Ovary (tissue), 9 donors: Measurements from ENCODE around the gene DIPK2B. TPM values are rescaled to one million over a fixed set of nuclear protein-coding genes. Genes with fewer than 3 reads are reported as not detected.

Experiments
- DNase-seq, 5 donors: peaks; one replicate each; pipeline ENCODE4 v3.0.0-alpha.2; 2019 to 2020
- H3K27ac ChIP-seq, 2 donors: fragments of 200-600 bp; one replicate each; pipeline versions ENCODE4 v1.5.1 to v1.8.0; 2019 to 2022
- H3K27me3 ChIP-seq: fragments of 200-600 bp; one replicate; pipeline ENCODE4 v1.8.0; 2022
- H3K36me3 ChIP-seq: fragments of 200-600 bp; sonication (generic); one replicate; pipeline ENCODE4 v1.5.1; 2019
- H3K4me1 ChIP-seq: one replicate; pipeline ENCODE4 v1.8.1; 2013; ENCODE audit warnings: mild to moderate bottlenecking, moderate library complexity; ENCODE audit not compliant: insufficient read depth
- H3K4me3 ChIP-seq: fragments of 200-600 bp; sonication (generic); one replicate; pipeline ENCODE4 v1.5.1; 2017
- H3K9me3 ChIP-seq, 2 donors: fragments of 200-600 bp in 1 of 2; sonication (generic) in 1 of 2; one replicate each; pipeline versions ENCODE4 v1.5.1 to v1.8.1; 2013 to 2019; ENCODE audit warnings: mild to moderate bottlenecking in 1 of 2, moderate library complexity in 1 of 2
- EP300 ChIP-seq: sonication (generic); formaldehyde crosslinking; IDR thresholded peaks from one replicate; pipeline ENCODE4 v1.6.1; 2017; ENCODE audit warnings: antibody characterized with exemption
- POLR2A ChIP-seq: fragments of 450-650 bp; IDR thresholded peaks from one replicate; pipeline ENCODE4 v1.6.1; 2017; ENCODE audit warnings: antibody characterized with exemption, mild to moderate bottlenecking, moderate library complexity
- WGBS, 3 donors: extraction: QIAGEN DNeasy Blood & Tissue Kit in 1 of 3; methylation state at CpG; one replicate each; pipeline versions ENCODE4 v1.1.5 to v1.1.7; 2013 to 2017; 5-methylcytosine and 5-hydroxymethylcytosine counted together
- intact Hi-C, 4 donors: fragments of 100-400 bp; cut with DNase I; formaldehyde crosslinking; loops; one replicate each; pipeline versions ENCODE4 v1.11.0 to v1.15.1; 2022 to 2023
- polyA plus RNA-seq, 2 donors: library from polyadenylated mRNA; stranded (reverse); fragments of 200-250 nt in 1 of 2; fragments of 350-450 nt in 1 of 2; fragmentation: Illumina TruSeq in 1 of 2; extraction: RNeasy Lipid Tissue Mini Kit (QIAGEN cat#74804) in 1 of 2; gene quantifications; one replicate each; pipeline ENCODE4 v1.2.3, GENCODE V29; 2013 to 2014
- total RNA-seq, 7 donors: library from RNA; depleted of rRNA in 2 of 7; stranded (reverse); fragments of >200 nt in 2 of 7; fragmentation: NEBNext Ultra II Directional in 3 of 7; extraction: Animal tissue kit (Norgen Biotek cat#: 25700) in 3 of 7; gene quantifications; one replicate each; pipeline versions ENCODE4 v1.1.0 to v1.2.4, GENCODE V29; 2016 to 2023
- TF ChIP-seq, protein P1 (sequence below), 3 donors: fragments of 450-650 bp in 2 of 3; fragments of 200-600 bp in 1 of 3; IDR thresholded peaks; one replicate each; pipeline versions ENCODE4 v1.5.1 to v1.8.0; 2016 to 2022; ENCODE audit warnings: antibody characterized with exemption in 3 of 3, mild to moderate bottlenecking in 1 of 3
- donor health status: DM: no; HTN: no; CAD: no; lungs with moderate emphysema.
- donor health status: DM: no; HTN: no; CAD: no.
- donor health status: Bipolar disorder and iron deficiency.
- donor health status: DM: yes; HTN: yes; CAD: no.
- donor health status: DM: no; HTN: no; CAD: no.
- donor health status: DM: yes; HTN: yes; CAD: no.

The DIPK2B gene
- total and polyA plus RNA-seq, 9 donors = 3.6 to 34.1 (median 8.8) TPM

DNA sequence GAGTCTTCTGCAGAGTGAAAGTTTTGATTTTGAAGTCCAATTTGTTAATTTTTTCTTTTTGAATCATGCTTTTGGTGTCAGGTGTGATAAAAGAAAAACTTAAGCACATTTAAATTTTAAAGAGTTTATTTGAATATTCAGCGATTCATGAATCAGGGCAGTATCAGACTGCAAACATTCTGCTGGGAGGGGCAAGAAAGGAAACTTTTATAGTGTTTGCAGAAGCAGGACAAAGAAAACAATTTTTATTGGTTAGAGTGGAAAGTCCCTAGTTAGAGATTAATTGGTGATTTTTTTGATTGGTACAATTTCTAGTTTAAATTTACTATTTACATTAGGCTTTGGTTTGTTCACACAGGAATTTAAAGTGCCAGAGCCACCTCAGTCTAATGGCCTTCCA lies 1.5 kb upstream of the DIPK2B start:
- Histone ChIP-seq H3K36me3 (no peaks in the 10 kb centered on the region), H3K9me3 (no peaks in the 10 kb centered on the region), H3K27me3 (no peaks in the 10 kb centered on the region), H3K4me1 (no peaks in the 10 kb centered on the region), H3K4me3 (no peak overlapping the region), H3K27ac (no peak overlapping the region)
- intact Hi-C loops = no loop called here
- TF ChIP-seq POLR2A = no peak
- TF ChIP-seq, protein P1, sequence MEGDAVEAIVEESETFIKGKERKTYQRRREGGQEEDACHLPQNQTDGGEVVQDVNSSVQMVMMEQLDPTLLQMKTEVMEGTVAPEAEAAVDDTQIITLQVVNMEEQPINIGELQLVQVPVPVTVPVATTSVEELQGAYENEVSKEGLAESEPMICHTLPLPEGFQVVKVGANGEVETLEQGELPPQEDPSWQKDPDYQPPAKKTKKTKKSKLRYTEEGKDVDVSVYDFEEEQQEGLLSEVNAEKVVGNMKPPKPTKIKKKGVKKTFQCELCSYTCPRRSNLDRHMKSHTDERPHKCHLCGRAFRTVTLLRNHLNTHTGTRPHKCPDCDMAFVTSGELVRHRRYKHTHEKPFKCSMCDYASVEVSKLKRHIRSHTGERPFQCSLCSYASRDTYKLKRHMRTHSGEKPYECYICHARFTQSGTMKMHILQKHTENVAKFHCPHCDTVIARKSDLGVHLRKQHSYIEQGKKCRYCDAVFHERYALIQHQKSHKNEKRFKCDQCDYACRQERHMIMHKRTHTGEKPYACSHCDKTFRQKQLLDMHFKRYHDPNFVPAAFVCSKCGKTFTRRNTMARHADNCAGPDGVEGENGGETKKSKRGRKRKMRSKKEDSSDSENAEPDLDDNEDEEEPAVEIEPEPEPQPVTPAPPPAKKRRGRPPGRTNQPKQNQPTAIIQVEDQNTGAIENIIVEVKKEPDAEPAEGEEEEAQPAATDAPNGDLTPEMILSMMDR (IDR thresholded peaks at IDR 0.05) = no peak
- TF ChIP-seq EP300 = no peak
- WGBS, 3 donors = 59 to 71% (median 69%) methylated on average over 1 of the region's 1 CpG
- DNase-seq = no peak

DNA sequence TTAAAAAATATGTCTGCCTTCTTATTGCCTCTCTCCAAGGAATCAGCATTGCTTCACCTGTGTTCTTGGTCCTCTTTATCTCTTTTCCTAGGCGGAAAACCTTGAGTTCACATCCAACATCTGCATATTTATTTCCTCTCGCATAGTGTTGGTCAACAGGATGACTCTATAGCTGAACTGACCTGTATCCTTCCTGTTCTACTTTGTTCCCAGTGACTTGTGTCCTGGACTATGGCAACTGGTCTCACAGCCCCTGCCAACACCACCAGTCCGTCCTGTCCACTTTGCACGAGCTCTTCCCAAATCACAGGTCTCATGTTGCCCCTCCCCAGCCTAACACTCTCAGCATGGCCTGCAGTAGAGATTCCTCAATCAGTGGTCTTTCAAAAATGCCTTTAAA lies 2.0 kb downstream of the DIPK2B start:
- TF ChIP-seq POLR2A = no peak
- TF ChIP-seq EP300 = no peak
- TF ChIP-seq, protein P1 (IDR thresholded peaks at IDR 0.05) = no peak
- no peaks in the 10 kb centered on the region for H3K27me3 ChIP-seq
- H3K27ac ChIP-seq = no peak overlapping the region
- 72 to 88% (median 73%) methylated on average over 4 of the region's 4 CpGs for WGBS, 3 donors
- no peak overlapping the region for H3K4me3 ChIP-seq
- no peaks in the 10 kb centered on the region for H3K9me3 ChIP-seq
- H3K36me3 ChIP-seq = no peaks in the 10 kb centered on the region
- H3K4me1 ChIP-seq = no peaks in the 10 kb centered on the region
- DNase-seq = no peak
- intact Hi-C loops = loop anchor here in 1 of 4 donors (5.0 kb wide), 1 partner anchor 51 kb away; no protein-coding TSS in a partner anchor

DNA sequence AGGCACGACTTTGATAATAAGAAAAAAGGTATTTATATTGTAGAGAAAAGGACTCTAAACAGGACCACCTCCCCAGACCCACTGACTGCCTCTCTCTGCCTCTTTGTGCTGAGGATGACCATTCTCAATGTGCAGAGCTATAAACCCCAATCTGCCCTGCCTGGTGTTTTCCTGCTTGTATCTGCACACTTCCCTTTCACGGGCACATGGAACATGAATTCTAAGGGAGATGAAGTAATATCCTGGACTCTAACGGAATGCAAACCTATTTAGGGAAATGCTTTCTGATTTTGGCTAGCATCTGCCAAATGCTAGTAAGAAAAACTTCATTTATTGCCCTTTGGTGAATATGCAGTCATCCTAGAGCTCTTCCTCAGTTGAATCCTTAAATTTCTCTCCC lies 2.4 kb downstream of the DIPK2B start:
- H3K4me3 ChIP-seq = no peak overlapping the region
- no peaks in the 10 kb centered on the region for H3K36me3 ChIP-seq
- TF ChIP-seq EP300 (no peak), POLR2A (no peak)
- TF ChIP-seq, protein P1 (IDR thresholded peaks at IDR 0.05) = no peak
- DNase-seq = no peak
- intact Hi-C loops = loop anchor here in 1 of 4 donors (5.0 kb wide), 1 partner anchor 51 kb away; no protein-coding TSS in a partner anchor
- no peaks in the 10 kb centered on the region for H3K27me3 ChIP-seq
- 44 to 58% (median 51%) methylated on average over 3 of the region's 3 CpGs for WGBS, 3 donors
- H3K27ac ChIP-seq = no peak overlapping the region
- H3K4me1 ChIP-seq = no peaks in the 10 kb centered on the region
- no peaks in the 10 kb centered on the region for H3K9me3 ChIP-seq

DNA sequence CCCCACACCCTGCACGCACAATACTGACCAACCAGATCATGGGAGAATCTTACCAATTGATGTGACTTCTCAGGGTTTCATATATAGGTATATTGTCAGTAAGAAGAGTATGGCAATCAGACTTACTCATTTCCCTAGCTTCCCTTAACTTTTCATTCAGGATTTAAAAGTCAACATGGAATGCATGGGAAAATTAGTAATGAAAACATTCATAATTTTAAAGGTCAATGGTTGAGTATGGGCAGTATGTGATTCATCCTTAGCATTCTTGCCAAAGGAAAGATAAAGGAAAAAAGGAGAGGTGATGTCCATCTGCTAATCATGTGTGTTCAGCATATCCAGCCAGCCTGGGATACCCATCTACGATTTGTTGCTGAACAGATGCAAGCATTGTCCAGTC lies 4.0 kb downstream of the DIPK2B start:
- no peaks in the 10 kb centered on the region for H3K9me3 ChIP-seq
- intact Hi-C loops = loop anchor here in 1 of 4 donors (5.0 kb wide), 1 partner anchor 49 kb away; no protein-coding TSS in a partner anchor
- H3K36me3 ChIP-seq = no peaks in the 10 kb centered on the region
- no peak overlapping the region for H3K4me3 ChIP-seq
- no peak overlapping the region for H3K27ac ChIP-seq
- no peak for TF ChIP-seq POLR2A
- no peak for TF ChIP-seq EP300
- TF ChIP-seq, protein P1 (IDR thresholded peaks at IDR 0.05) = no peak
- no peaks in the 10 kb centered on the region for H3K27me3 ChIP-seq
- DNase-seq = no peak
- WGBS, 3 donors = 65 to 81% (median 69%) methylated on average over 2 of the region's 2 CpGs
- no peaks in the 10 kb centered on the region for H3K4me1 ChIP-seq
